HEK293 (cell line): ENCODE measurements around the gene HRG.

Experiments
- CTCF ChIP-seq: fragments of 450-650 bp; formaldehyde crosslinking; IDR thresholded peaks from 2 replicates; pipeline ENCODE4 v1.5.1; 2016; ENCODE audit warnings: missing biosample characterization, missing genetic modification characterization
- ELK4 ChIP-seq: IDR thresholded peaks from 2 replicates; pipeline ENCODE4 v1.6.1; 2011; ENCODE audit warnings: mild to moderate bottlenecking, low read depth, low read length, borderline replicate concordance
- MYNN ChIP-seq: fragments of 450-650 bp; formaldehyde crosslinking; IDR thresholded peaks from 2 replicates; pipeline ENCODE4 v1.5.1; 2016; ENCODE audit warnings: missing biosample characterization, missing genetic modification characterization, borderline replicate concordance
- SETDB1 ChIP-seq: IDR thresholded peaks from one replicate; pipeline ENCODE4 v1.6.1; 2017; ENCODE audit warnings: mild to moderate bottlenecking, low read length, moderate library complexity, mixed read lengths; ENCODE audit not compliant: insufficient read length
- ZNF175 ChIP-seq: fragments of 450-650 bp; formaldehyde crosslinking; IDR thresholded peaks from 2 replicates; pipeline ENCODE4 v1.5.1; 2016; ENCODE audit warnings: missing biosample characterization, missing genetic modification characterization
- ZNF274 ChIP-seq, 2 experiments: fragments of 200-500 bp in 1 of 2; fragments of 450-650 bp in 1 of 2; sonication (Bioruptor generic) in 1 of 2; formaldehyde crosslinking in 1 of 2; IDR thresholded peaks; 2 replicates each; pipeline versions ENCODE4 v1.5.1 to v1.6.1; 2014 to 2016; ENCODE audit warnings: borderline replicate concordance in 1 of 2, inconsistent platforms in 1 of 2, low read length in 1 of 2, missing biosample characterization in 1 of 2, missing genetic modification characterization in 1 of 2
- ZNF398 ChIP-seq: fragments of 450-650 bp; formaldehyde crosslinking; IDR thresholded peaks from 2 replicates; pipeline ENCODE4 v1.5.1; 2017; ENCODE audit warnings: missing biosample characterization, missing genetic modification characterization
- ZNF423 ChIP-seq: fragments of 450-650 bp; formaldehyde crosslinking; IDR thresholded peaks from 2 replicates; pipeline ENCODE4 v1.5.1; 2016; ENCODE audit warnings: missing biosample characterization, missing genetic modification characterization
- ZNF792 ChIP-seq: fragments of 450-650 bp; formaldehyde crosslinking; IDR thresholded peaks from 2 replicates; pipeline ENCODE4 v1.5.1; 2016; ENCODE audit warnings: missing biosample characterization, missing genetic modification characterization
- ZSCAN30 ChIP-seq: fragments of 450-650 bp; IDR thresholded peaks from 2 replicates; pipeline ENCODE4 v1.5.1; 2018; ENCODE audit warnings: missing biosample characterization, mild to moderate bottlenecking, missing genetic modification characterization, moderate library complexity

GRCh38 chr3:186635532-186635931 lies 30.3 kb upstream of the HRG start:
- TF ChIP-seq CTCF = no peak
- no peak for TF ChIP-seq ELK4
- no peak for TF ChIP-seq ZNF274 (IDR thresholded peaks at IDR 0.05; ENCODE audit: low read length)
- TF ChIP-seq ZNF274 (tag by site-specific recombination; IDR thresholded peaks at IDR 0.05; ENCODE audit: borderline replicate concordance) = no peak
- no peak for TF ChIP-seq ZSCAN30
- no peak for TF ChIP-seq ZNF175 (tag by site-specific recombination)
- no peak for TF ChIP-seq ZNF423
- TF ChIP-seq ZNF398 = no peak
- TF ChIP-seq MYNN (tag by site-specific recombination) = no peak
- TF ChIP-seq SETDB1 = no peak
- TF ChIP-seq ZNF792 (tag by site-specific recombination) = no peak
